Measurements from ENCODE around the gene TMPRSS4. TPM values are rescaled to one million over a fixed set of nuclear protein-coding genes. Genes with fewer than 3 reads are reported as not detected.

Gene TMPRSS4
- total RNA-seq, 1 experiment from 2014 or later = not detected

- Histone ChIP-seq H3K4me3 (ENCODE audit: low read depth in 2 of 2, low read length in 2 of 2) (no peak overlapping the region), H3K36me3 (ENCODE audit: control insufficient read depth, insufficient read depth, low read length) (no peaks in the 10 kb centered on the region), H3K9me3 (ENCODE audit: control insufficient read depth, insufficient read depth, low read depth, low read length) (no peaks in the 10 kb centered on the region), H3K4me1 (ENCODE audit: control insufficient read depth, insufficient read depth, low read length) (no peaks in the 10 kb centered on the region), H3K27ac (ENCODE audit: low read length) (no peak overlapping the region), H3K27me3 (ENCODE audit: control insufficient read depth, insufficient read depth, low read length) (no peaks in the 10 kb centered on the region; the same call in 1 of the 2 replicates)
- TF ChIP-seq SIN3A (IDR thresholded peaks at IDR 0.05; ENCODE audit: borderline replicate concordance, insufficient read depth, low read depth, low read length) (no peak), REST (IDR thresholded peaks at IDR 0.05; ENCODE audit: insufficient read depth in 1 of 2, low read depth in 2 of 2, low read length in 1 of 2) (no peak), CTCF (IDR thresholded peaks at IDR 0.05) (no peak), TCF7L2 (IDR thresholded peaks at IDR 0.05; ENCODE audit: low read depth, low read length) (no peak), POLR2AphosphoS5 (IDR thresholded peaks at IDR 0.05; ENCODE audit: low read depth, low read length) (no peak)
- in situ Hi-C loops (cut with HindIII; ENCODE audit: low pct_unique_long_range_greater_than_20kb, low sequenced_read_pairs) (no loop called here), intact Hi-C loops (cut with micrococcal nuclease; ENCODE audit: unreplicated experiment) (loop anchor here (5.0 kb wide), 1 partner anchor 233 kb away; the partner anchor contains the start of gene FXYD2)
- CTCF ChIA-PET = interaction anchor here (0.6 to 0.8 kb wide), 2 partner anchors 108 to 234 kb away, joined by 3 to 4 read pairs; no protein-coding TSS in a partner anchor
- no peak for ATAC-seq
- POLR2A ChIA-PET = interaction anchor here (0.7 kb wide), 1 partner anchor 108 kb away, joined by 7 read pairs; no protein-coding TSS in a partner anchor
- BruUV-seq (replicated peaks) = no TSS peak
- no peak for DNase-seq (ENCODE audit: low read depth, low spot score)
Measured at GRCh38 chr11:118054712-118055640, 21.9 kb upstream of the TMPRSS4 start.

GRCh38 chr11:118055966-118056365 lies 20.9 kb upstream of the TMPRSS4 start:
- Histone ChIP-seq H3K4me3 (ENCODE audit: low read depth in 2 of 2, low read length in 2 of 2) (no peak overlapping the region), H3K4me1 (ENCODE audit: control insufficient read depth, insufficient read depth, low read length) (no peaks in the 10 kb centered on the region), H3K9me3 (ENCODE audit: control insufficient read depth, insufficient read depth, low read depth, low read length) (no peaks in the 10 kb centered on the region), H3K27me3 (ENCODE audit: control insufficient read depth, insufficient read depth, low read length) (no peaks in the 10 kb centered on the region; the same call in 1 of the 2 replicates), H3K27ac (ENCODE audit: low read length) (no peak overlapping the region), H3K36me3 (ENCODE audit: control insufficient read depth, insufficient read depth, low read length) (no peaks in the 10 kb centered on the region)
- CTCF ChIA-PET = no interaction called here
- TF ChIP-seq REST (IDR thresholded peaks at IDR 0.05; ENCODE audit: insufficient read depth in 1 of 2, low read depth in 2 of 2, low read length in 1 of 2) (no peak), POLR2AphosphoS5 (IDR thresholded peaks at IDR 0.05; ENCODE audit: low read depth, low read length) (no peak), TCF7L2 (IDR thresholded peaks at IDR 0.05; ENCODE audit: low read depth, low read length) (no peak), CTCF (IDR thresholded peaks at IDR 0.05) (no peak), SIN3A (IDR thresholded peaks at IDR 0.05; ENCODE audit: borderline replicate concordance, insufficient read depth, low read depth, low read length) (no peak)
- ATAC-seq (no peak), DNase-seq (ENCODE audit: low read depth, low spot score) (no peak)
- POLR2A ChIA-PET = no interaction called here
- BruUV-seq (replicated peaks) = no TSS peak
- in situ Hi-C loops (cut with HindIII; ENCODE audit: low pct_unique_long_range_greater_than_20kb, low sequenced_read_pairs) = no loop called here
- intact Hi-C loops (cut with micrococcal nuclease; ENCODE audit: unreplicated experiment) = no loop called here

All from Panc1 (cell line).